ENCODE measurements around the gene TUBGCP2.
A peak's percentile ranks its signal among the peaks of the same experiment; 100 is the strongest.

TUBGCP2 gene

GRCh38 chr10:133277993-133278576 is 30.6 kb downstream of the TUBGCP2 start:
- Mint-ChIP-seq H3K27ac (peak overlapping the region; percentile 77), H3K9me3 (no peaks in the 10 kb centered on the region), H3K36me3 (ENCODE audit: low read depth) (peaks cover 11% of the 10 kb centered on the region), H3K27me3 (ENCODE audit: low read depth, poor library complexity) (peaks cover 13% of the 10 kb centered on the region), H3K4me1 (peaks cover 35% of the 10 kb centered on the region), H3K4me3 (peak overlapping the region; percentile 64)
- no peak for DNase-seq
- TF ChIP-seq CTCF (IDR thresholded peaks at IDR 0.05) = no peak

DNA sequence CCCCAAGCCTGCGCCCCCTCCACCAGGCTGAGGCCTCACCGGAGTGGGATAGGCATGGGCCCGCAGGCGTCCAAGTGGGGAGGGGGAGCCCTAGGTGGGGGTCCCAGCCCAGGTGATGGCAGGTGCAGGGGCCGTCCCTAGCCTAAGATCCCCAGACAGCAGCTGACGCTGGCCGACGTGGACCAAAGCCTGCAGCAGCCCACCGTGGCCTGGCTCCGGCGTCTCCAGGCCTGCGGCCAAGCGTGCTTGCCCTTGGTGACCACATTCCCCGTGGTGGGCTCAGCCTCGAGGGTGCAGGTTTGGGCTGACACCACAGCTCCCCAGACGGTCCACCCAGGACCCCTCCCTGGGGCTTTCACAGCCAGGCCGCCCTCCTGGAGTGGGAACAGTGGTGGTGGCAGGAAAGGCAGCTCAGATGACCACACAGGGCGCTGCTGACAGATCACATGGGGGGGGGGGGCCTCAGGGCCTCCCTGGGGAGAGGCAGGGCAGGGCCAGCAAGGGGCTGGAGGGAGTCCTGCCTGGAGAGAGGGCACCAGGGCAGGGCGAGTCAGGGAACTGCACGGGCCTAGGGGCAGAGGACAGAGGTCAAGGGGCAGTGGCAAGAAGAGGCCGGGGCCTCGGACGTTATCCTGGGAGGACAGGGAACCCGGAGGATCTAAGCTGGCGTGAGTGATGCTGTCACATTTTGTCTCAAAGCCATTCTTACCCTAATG is 31.2 kb downstream of the TUBGCP2 start:
- H3K36me3 Mint-ChIP-seq (ENCODE audit: low read depth) = peaks cover 8% of the 10 kb centered on the region
- H3K4me1 Mint-ChIP-seq = peaks cover 35% of the 10 kb centered on the region
- DNase-seq = no peak
- H3K4me3 Mint-ChIP-seq = no peak overlapping the region
- no peak for TF ChIP-seq CTCF (IDR thresholded peaks at IDR 0.05)
- H3K9me3 Mint-ChIP-seq = no peaks in the 10 kb centered on the region
- no peak overlapping the region for H3K27ac Mint-ChIP-seq
- H3K27me3 Mint-ChIP-seq (ENCODE audit: low read depth, poor library complexity) = peaks cover 13% of the 10 kb centered on the region

DNA sequence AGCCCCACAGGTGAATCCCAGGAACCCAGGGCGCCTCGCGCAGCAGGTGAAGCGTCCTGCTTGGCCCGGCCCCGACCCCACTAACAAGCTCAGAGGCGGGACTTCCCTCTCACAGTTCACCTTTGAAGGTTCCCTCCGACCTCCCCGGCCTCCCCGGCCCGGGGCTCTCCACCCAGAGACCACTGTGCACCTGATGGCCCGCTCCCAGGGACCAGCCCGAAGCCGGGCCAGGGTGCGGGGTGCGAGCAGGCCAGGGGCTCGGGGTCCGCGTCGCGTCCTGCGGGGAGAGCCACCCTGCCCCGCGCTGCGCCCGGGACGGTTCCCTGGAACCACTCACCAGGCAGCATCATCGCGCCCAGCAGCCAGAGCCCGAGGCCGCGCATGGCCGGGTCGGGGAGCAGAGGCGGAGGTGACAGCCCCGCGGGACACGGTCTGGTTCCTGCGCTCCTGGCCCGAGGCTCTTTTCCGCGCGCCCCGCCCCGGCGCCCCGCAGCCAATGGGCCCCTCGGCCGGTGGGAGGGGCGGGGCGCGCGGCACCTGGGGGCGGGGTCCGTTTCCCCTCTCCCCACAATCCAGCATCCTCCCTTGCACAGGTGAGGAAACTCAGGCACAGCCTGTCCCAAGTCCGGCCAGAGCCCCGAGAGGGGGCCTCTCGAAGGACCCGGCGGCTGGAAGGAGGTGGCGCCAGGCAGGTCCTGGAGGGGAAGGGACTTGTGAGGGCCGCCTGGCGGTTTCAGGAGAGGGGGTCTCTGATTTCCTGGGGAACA is 32.1 kb downstream of the TUBGCP2 start, which contains the start of gene ADAM8:
TSS of gene ADAM8 (minus strand) at position 434 of the 767 bp plus-strand sequence. CDS start at position 383, 51 bp downstream.
- Mint-ChIP-seq H3K4me3 (peak within 1 kb of the TSS; percentile 5), H3K36me3 (ENCODE audit: low read depth) (no peaks in the 10 kb centered on the region), H3K9me3 (no peaks in the 10 kb centered on the region), H3K4me1 (peaks cover 35% of the 10 kb centered on the region), H3K27me3 (ENCODE audit: low read depth, poor library complexity) (peaks cover 13% of the 10 kb centered on the region), H3K27ac (no peak within 1 kb of the TSS)
- no peak for TF ChIP-seq CTCF (IDR thresholded peaks at IDR 0.05)
- peak; percentile 84 for DNase-seq

GRCh38 chr10:133276100-133276434 is 32.6 kb downstream of the TUBGCP2 start:
- TF ChIP-seq CTCF (IDR thresholded peaks at IDR 0.05) = no peak
- H3K36me3 Mint-ChIP-seq (ENCODE audit: low read depth) = no peaks in the 10 kb centered on the region
- DNase-seq = no peak
- peaks cover 35% of the 10 kb centered on the region for H3K4me1 Mint-ChIP-seq
- no peak overlapping the region for H3K27ac Mint-ChIP-seq
- H3K9me3 Mint-ChIP-seq = no peaks in the 10 kb centered on the region
- H3K4me3 Mint-ChIP-seq = peak overlapping the region; percentile 5
- peaks cover 13% of the 10 kb centered on the region for H3K27me3 Mint-ChIP-seq (ENCODE audit: low read depth, poor library complexity)

- peaks cover 13% of the 10 kb centered on the region for H3K27me3 Mint-ChIP-seq (ENCODE audit: low read depth, poor library complexity)
- no peak for TF ChIP-seq CTCF (IDR thresholded peaks at IDR 0.05)
- no peaks in the 10 kb centered on the region for H3K9me3 Mint-ChIP-seq
- H3K27ac Mint-ChIP-seq = no peak overlapping the region
- H3K36me3 Mint-ChIP-seq (ENCODE audit: low read depth) = no peaks in the 10 kb centered on the region
- peaks cover 35% of the 10 kb centered on the region for H3K4me1 Mint-ChIP-seq
- peak overlapping the region; percentile 5 for H3K4me3 Mint-ChIP-seq
- DNase-seq = no peak
Observed at GRCh38 chr10:133275684-133276092, 33.0 kb downstream of the TUBGCP2 start.
